ENCODE results near the gene ZNF831.

The ZNF831 gene

GRCh38 chr20:59177266-59178250 lies 13.9 kb downstream of the ZNF831 start:
- FAIRE-seq (peak; percentile 89), DNase-seq (ENCODE audit: insufficient read length, low spot score) (peak; percentile 45)

DNA sequence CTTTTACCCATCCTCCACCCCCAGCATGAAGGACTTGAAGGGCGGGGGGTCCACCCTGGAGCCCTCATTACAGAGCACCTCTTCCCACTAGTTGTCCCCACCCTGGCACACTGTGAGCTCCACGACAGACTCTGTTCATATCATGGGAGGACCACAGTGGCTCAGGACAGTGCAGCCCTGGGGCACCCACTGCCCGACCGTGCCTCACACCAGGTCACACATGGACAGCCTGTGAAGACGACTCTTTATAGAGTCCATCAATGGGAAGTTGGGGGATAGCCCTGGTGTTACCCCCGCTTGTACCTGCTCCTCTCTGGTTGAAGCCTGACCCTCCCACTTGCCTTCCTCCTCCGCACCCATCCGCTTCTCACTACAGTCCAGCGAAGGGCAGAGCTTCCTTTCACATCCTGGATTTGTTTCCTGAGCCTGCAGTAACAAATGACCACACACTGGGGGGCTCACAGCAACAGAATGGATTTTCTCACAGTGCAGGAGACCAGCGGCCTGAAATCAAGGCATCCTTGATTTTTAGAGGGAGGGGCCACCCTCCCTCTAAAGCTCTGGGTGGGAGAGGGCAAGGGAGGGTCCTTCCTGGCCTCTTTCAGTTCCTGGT lies 15.5 kb downstream of the ZNF831 start:
- DNase-seq (ENCODE audit: insufficient read length, low spot score) (no peak), FAIRE-seq (no peak)

GRCh38 chr20:59179988-59180387 lies 16.4 kb downstream of the ZNF831 start:
- FAIRE-seq (no peak), DNase-seq (ENCODE audit: insufficient read length, low spot score) (no peak)

- no peak for FAIRE-seq
- DNase-seq (ENCODE audit: insufficient read length, low spot score), result no peak
Measured at GRCh38 chr20:59181936-59182335, 18.3 kb downstream of the ZNF831 start.

GRCh38 chr20:59182401-59183044 lies 18.9 kb downstream of the ZNF831 start:
- FAIRE-seq, result peak; percentile 57
- no peak for DNase-seq (ENCODE audit: insufficient read length, low spot score)

GRCh38 chr20:59183751-59184150 lies 20.1 kb downstream of the ZNF831 start:
- FAIRE-seq (no peak), DNase-seq (ENCODE audit: insufficient read length, low spot score) (no peak)

DNA sequence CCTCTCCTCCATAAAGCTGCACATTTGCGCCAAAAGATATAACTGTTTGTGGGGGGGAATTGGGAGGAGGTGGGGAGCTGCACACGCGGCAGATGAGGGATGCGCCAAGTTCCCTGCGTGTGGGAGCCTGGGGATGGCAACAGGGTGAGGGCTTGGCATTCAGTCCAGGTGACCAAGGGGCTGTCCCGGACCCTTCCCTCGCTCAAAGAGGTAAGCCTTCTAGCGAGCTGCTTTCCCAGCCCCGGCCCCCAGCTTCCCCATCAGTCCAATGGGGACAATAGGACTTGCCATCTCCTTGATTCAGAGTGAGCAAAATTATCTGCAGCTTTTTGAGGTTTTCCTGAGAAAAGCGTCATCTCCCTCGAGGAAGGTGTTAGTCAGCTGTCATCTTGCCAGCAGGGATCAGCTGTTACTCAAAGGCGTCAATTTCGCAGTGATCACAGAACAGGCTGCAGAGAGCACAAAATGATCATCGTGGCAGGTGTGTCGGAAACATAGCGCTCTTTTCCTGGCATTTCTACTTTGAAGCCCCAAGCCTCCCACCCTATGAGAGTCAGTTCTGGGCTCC lies 21.3 kb downstream of the ZNF831 start:
- FAIRE-seq, result no peak

DNA sequence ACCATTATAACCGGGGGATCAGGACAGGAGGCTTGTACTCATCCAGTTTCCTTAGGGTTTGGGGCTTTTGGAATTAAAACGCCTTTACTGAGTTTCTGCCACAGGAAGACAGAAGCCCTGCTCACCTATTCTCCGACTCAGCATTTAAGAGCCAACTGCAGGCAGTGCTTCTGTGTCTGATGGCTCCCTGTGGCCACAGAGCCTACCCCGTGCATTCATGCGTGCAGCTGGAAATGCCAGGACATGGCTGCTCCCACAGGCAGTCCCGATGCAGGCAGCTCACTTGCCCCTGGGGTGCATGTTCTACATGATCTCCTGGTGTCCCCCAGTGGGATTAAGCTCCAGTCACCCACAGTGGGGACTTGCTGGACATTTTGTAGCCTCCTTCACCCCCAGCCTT lies 22.2 kb downstream of the ZNF831 start:
- DNase-seq (ENCODE audit: insufficient read length, low spot score) (no peak), FAIRE-seq (no peak)

More for the DNA sequence above, 21.3 kb downstream of the ZNF831 start:
- DNase-seq (ENCODE audit: insufficient read length, low spot score), result no peak

- no peak for DNase-seq (ENCODE audit: insufficient read length, low spot score)
- FAIRE-seq, result no peak
Measured at GRCh38 chr20:59190466-59190865, 26.8 kb downstream of the ZNF831 start.

DNA sequence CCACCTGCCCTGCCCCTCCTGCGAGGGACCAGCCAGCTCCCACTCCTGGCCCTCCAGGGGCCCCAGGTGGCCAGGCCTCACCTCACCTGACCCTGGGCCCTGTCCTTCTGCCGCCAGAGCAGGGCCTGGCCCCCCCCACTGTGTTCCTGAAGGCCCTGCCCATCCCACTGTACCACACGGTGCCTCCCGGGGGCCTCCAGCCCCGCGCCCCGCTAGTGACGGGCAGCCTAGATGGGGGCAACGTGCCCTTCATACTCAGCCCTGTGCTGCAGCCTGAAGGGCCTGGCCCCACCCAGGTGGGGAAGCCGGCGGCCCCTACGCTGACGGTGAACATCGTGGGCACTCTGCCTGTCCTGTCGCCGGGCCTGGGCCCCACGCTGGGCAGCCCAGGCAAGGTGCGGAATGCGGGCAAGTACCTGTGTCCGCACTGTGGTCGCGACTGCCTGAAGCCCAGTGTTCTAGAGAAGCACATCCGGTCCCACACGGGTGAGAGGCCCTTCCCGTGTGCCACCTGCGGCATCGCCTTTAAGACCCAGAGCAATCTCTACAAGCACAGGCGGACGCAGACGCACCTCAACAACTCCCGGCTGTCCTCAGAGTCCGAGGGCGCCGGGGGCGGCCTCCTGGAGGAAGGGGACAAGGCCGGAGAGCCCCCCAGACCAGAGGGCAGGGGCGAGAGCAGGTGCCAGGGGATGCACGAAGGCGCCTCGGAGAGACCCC lies 27.6 kb downstream of the ZNF831 start:
- FAIRE-seq (no peak), DNase-seq (ENCODE audit: insufficient read length, low spot score) (no peak)

DNA sequence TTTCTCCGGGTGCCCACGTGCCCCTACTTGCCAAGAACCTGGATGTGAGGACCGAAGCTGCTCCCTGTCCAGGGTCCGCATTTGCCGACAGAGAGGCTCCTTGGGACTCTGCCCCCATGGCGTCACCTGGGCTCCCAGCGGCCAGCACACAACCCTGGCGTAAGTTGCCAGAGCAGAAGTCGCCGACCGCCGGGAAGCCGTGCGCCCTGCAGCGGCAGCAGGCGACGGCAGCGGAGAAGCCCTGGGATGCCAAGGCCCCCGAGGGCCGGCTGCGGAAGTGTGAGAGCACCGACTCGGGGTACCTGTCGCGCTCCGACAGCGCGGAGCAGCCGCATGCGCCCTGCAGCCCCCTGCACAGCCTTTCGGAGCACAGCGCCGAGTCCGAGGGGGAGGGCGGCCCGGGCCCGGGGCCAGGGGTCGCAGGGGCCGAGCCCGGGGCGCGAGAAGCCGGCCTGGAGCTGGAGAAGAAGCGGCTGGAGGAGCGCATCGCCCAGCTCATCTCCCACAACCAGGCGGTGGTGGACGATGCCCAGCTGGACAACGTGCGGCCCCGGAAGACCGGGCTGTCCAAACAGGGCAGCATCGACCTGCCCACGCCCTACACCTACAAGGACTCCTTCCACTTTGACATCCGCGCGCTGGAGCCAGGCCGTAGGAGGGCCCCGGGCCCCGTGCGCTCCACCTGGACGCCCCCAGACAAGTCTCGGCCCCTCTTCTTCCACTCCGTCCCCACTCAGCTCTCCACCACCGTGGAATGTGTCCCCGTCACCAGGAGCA lies 28.3 kb downstream of the ZNF831 start:
- FAIRE-seq (no peak), DNase-seq (ENCODE audit: insufficient read length, low spot score) (no peak)

DNA sequence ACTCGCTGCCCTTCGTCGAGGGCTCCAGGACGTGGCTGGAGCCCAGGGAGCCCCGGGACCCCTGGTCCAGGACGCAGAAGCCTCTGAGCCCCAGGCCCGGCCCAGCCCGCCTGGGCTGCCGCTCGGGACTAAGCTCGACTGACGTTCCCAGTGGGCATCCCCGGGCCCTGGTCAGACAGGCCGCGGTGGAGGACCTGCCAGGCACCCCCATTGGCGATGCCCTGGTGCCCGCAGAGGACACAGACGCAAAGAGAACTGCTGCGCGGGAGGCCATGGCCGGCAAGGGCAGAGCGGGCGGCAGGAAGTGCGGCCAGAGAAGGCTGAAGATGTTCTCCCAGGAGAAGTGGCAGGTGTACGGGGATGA lies 28.9 kb downstream of the ZNF831 start:
- no peak for FAIRE-seq
- DNase-seq (ENCODE audit: insufficient read length, low spot score), result no peak

DNA sequence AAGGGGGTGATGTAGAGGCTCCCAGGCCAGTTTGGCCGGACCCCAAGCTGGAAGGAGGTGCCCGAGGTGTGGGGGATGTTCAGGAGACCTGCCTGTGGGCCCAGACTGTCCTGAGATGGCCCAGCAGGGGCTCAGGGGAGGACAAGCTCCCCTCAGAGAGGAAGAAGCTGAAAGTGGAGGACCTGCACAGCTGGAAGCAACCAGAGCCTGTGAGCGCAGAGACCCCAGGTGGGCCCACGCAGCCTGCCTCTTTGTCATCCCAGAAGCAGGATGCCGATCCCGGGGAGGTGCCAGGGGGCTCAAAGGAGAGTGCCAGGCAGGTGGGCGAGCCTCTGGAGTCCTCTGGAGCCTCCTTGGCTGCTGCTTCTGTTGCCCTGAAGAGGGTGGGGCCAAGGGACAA lies 29.7 kb downstream of the ZNF831 start:
- FAIRE-seq (no peak), DNase-seq (ENCODE audit: insufficient read length, low spot score) (no peak)

DNA sequence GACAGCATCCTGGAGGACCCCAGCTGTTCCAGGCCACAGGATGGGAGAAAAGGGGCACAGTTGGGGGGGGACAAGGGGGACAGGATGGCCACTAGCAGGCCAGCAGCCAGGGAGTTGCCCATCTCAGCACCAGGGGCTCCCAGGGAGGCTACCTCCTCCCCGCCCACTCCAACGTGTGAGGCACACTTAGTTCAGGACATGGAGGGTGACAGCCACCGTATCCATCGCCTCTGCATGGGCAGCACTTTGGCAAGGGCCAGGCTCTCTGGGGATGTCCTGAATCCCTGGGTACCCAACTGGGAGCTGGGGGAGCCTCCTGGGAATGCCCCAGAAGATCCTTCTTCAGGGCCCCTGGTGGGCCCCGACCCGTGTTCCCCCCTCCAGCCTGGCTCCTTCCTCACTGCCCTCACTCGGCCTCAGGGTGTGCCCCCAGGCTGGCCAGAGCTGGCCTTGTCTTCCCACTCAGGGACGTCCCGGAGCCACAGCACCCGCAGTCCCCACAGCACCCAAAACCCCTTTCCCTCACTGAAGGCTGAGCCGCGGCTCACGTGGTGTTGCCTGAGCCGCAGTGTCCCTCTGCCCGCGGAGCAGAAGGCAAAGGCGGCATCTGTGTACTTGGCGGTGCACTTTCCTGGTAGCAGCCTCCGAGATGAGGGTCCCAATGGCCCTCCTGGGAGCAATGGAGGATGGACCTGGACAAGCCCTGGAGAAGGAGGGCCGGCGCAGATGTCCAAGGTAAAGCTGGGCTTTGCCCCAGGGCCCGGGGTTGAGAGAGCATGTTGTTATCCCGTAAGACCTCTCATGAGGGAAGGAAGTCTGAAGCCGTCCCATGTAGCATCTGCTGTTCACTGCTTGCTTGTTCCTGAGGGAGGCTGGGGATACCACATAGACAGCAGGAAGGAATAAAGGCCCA lies 30.7 kb downstream of the ZNF831 start:
- DNase-seq (ENCODE audit: insufficient read length, low spot score), result no peak
- FAIRE-seq, result no peak

GRCh38 chr20:59195316-59195993 lies 31.8 kb downstream of the ZNF831 start:
- no peak for FAIRE-seq
- DNase-seq (ENCODE audit: insufficient read length, low spot score), result no peak

DNA sequence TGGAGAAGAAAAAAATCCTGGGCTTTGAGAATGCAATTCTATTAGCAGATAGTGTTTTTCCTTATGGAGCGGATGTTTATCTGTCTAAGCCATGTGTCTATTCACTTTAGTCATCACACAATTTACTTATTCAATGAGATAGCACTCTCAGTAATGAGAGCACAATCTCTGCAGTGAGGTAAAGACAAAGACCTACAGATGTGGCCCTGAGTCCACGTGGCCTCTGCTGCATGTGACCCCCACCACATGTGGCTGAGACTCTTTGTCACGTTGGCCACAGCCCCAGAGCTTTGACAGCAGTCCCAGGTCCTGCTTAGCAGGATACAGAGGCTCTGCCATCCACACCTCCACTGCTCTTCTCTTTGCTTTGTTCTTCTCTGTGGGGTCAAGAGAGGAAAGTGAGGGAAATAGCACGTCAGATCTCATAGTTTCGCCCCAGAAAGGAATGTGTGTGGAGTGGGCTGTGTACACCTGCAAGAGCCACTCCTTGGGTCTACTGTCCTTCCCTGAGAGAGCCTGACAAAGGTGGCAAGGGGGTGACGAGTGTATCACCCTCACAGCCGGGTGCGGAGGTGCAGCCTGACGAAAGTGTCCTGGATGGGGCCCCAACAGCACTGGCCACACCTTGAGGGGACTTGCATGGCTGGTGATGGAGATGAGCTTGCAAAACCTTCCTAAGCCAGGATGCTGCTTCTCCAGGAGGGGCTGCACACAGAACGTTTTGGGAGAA lies 40.7 kb downstream of the ZNF831 start:
- no peak for DNase-seq (ENCODE audit: insufficient read length, low spot score)
- FAIRE-seq, result no peak

GRCh38 chr20:59205044-59205443 lies 41.4 kb downstream of the ZNF831 start:
- no peak for FAIRE-seq

DNA sequence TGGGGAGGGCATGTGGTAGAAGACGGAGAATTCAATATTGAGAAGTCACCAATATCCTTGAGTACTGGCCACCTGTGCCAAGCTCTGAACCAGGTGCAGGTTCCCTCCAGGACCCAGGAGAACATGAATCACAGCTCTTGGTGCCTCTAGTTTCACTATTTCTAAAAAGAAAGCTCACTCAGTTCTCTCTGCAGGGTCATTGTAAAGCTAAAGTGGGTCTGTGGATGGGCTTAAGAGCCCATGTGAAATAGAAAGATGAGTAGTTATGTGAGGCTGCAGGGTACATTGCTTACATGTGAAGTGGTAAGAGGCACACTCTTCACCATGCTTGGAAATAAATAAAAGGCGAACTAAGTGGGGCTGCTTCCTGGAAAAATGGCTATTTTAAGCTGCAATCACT lies 43.6 kb downstream of the ZNF831 start:
- no peak for DNase-seq (ENCODE audit: insufficient read length, low spot score)
- no peak for FAIRE-seq

More at GRCh38 chr20:59205044-59205443, 41.4 kb downstream of the ZNF831 start:
- DNase-seq (ENCODE audit: insufficient read length, low spot score), result no peak

Data from GM19239 (cell line).